Measurements from ENCODE around the gene CDK4. TPM values are rescaled to one million over a fixed set of nuclear protein-coding genes. Genes with fewer than 3 reads are reported as not detected.
A peak's percentile ranks its signal among the peaks of the same experiment; 100 is the strongest.

Gene CDK4
- total RNA-seq, 1 experiment from 2014 or later, result 156 TPM

DNA sequence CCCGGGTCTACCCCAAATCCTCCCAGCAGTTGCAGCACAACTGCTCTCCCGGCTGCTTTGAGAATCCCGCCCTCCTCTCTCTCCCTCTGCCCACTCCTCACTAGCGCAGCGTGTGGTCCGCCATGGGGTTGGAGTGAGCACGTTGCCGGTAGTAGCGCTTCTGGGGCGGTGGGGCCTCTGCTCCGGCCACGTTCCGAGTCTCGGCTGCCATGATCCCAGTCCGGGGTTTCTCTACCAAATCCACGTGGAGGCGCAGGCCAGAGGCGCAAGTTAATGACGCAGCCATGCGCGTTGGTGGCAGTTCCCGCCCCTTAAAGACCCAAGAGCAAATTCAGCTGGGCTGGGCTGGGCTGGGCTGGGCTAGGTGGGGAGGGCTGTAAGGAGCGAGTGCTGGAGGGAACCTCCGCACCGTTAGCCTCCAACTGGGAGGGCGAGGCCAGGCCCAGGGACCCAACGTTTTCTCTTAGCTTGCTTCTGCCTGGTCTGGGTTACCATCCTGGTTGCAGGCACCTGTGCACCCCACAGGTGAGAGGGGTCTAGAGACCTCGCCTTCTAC is 19.8 kb upstream of the CDK4 start, which contains the start of gene METTL1:
Gene METTL1 (minus strand): TSS at position 233 of the 556 bp plus-strand sequence. CDS start 22 bp downstream, at position 211.
- BruUV-seq (replicated peaks), result no TSS peak
- Histone ChIP-seq H3K79me2 (ENCODE audit: low read depth) (peaks cover 19% of the 10 kb centered on the region), H3K9me2 (ENCODE audit: insufficient read depth) (no peaks in the 10 kb centered on the region), H3F3A (ENCODE audit: insufficient read depth, low read depth) (peaks cover 7% of the 10 kb centered on the region; the same call in 1 of the 2 replicates), H3K4me1 (replicated peaks; ENCODE audit: insufficient read depth) (peaks cover 8% of the 10 kb centered on the region; the same call in 1 of the 2 replicates), H3K4me2 (peak within 1 kb of the TSS; percentile 84), H3K9me3 (ENCODE audit: insufficient read depth, low read depth) (no peaks in the 10 kb centered on the region), H3K4me3 (peak within 1 kb of the TSS; percentile 68), H3K27ac (peak within 1 kb of the TSS; percentile 75), H3K27me3 (ENCODE audit: insufficient read depth, low read depth) (no peaks in the 10 kb centered on the region), H3K36me3 (ENCODE audit: low read depth) (no peaks in the 10 kb centered on the region), H4K20me1 (ENCODE audit: insufficient read depth) (no peaks in the 10 kb centered on the region; the same call in 1 of the 2 replicates), H2AFZ (peak within 1 kb of the TSS; percentile 94)
- ChIA-PET CTCF (interaction anchor here (0.7 to 0.9 kb wide), 2 partner anchors 15 to 123 kb away, joined by 3 to 4 read pairs; no protein-coding TSS in a partner anchor), POLR2A (ENCODE audit: unreplicated experiment) (interaction anchor here (0.5 to 0.6 kb wide), 3 partner anchors 12 to 252 kb away, joined by 3 to 13 read pairs (median 4); no protein-coding TSS in a partner anchor)
- intact Hi-C loops (cut with micrococcal nuclease; ENCODE audit: unreplicated experiment), result loop anchor here (2.0 kb wide), 1 partner anchor 17 kb away; the partner anchor contains the start of gene MARCHF9
- DNase-seq, result peak; percentile 89 to 91
- no peak for TF ChIP-seq EZH2 (IDR thresholded peaks at IDR 0.05; ENCODE audit: low read depth)
- no peak for TF ChIP-seq CTCF (conservative IDR thresholded peaks at IDR 0.05)

DNA sequence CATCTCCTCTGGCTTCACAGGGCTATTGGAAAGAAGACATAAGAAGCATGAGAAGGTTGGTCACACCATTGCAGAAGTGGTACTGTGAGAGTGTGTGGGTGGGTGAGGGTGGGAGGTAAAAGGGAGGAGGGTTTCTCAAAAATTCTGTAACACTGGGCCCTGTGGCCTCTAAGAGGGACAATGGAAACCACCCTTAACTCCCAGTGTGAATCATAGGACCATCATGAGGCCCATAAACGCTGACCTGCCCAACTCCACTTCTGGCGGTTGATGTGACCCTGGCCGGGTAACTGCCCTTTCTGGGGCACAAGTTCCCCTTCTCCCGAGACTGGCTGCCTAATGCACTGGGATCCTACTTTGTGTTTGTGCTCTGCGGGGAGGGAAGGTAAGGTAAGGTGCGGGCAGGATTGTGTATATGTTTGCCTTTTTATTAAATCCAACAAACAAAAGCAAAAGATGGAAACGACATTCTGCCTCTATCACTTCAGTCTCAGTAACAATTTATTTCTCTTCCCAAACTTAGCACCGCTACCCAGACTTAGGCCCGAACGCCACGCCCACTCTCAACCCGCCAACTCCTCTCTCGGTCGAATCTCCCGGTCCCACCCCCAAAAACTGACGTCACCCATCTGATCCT is 19.2 kb upstream of the CDK4 start:
- TSS peak; percentile 34 for BruUV-seq (replicated peaks)
- CTCF ChIA-PET, result interaction anchor here (0.9 kb wide), 1 partner anchor 15 kb away, joined by 3 read pairs; no protein-coding TSS in a partner anchor
- Histone ChIP-seq H3K9me3 (ENCODE audit: insufficient read depth, low read depth) (no peaks in the 10 kb centered on the region), H3K36me3 (ENCODE audit: low read depth) (no peaks in the 10 kb centered on the region), H3K79me2 (ENCODE audit: low read depth) (peaks cover 19% of the 10 kb centered on the region), H4K20me1 (ENCODE audit: insufficient read depth) (no peaks in the 10 kb centered on the region; the same call in 1 of the 2 replicates), H3K4me2 (peak overlapping the region; percentile 84), H3K27ac (peak overlapping the region; percentile 75), H3K27me3 (ENCODE audit: insufficient read depth, low read depth) (peaks cover 4% of the 10 kb centered on the region), H3K9me2 (ENCODE audit: insufficient read depth) (no peaks in the 10 kb centered on the region), H2AFZ (peak overlapping the region; percentile 94), H3F3A (ENCODE audit: insufficient read depth, low read depth) (peaks cover 7% of the 10 kb centered on the region; the same call in 1 of the 2 replicates), H3K4me1 (replicated peaks; ENCODE audit: insufficient read depth) (peaks cover 8% of the 10 kb centered on the region; the same call in 1 of the 2 replicates), H3K4me3 (peak overlapping the region; percentile 68)
- peak; percentile 80 to 87 for DNase-seq
- intact Hi-C loops (cut with micrococcal nuclease; ENCODE audit: unreplicated experiment), result no loop called here
- POLR2A ChIA-PET (ENCODE audit: unreplicated experiment), result no interaction called here
- TF ChIP-seq EZH2 (IDR thresholded peaks at IDR 0.05; ENCODE audit: low read depth) (no peak), CTCF (conservative IDR thresholded peaks at IDR 0.05) (no peak)

- no peaks in the 10 kb centered on the region for H3K9me3 ChIP-seq (ENCODE audit: insufficient read depth, low read depth)
- no peak overlapping the region for H2AFZ ChIP-seq
- H3K4me2 ChIP-seq, result peak overlapping the region; percentile 84
- no peaks in the 10 kb centered on the region for H3K9me2 ChIP-seq (ENCODE audit: insufficient read depth)
- CTCF ChIA-PET, result no interaction called here
- intact Hi-C loops (cut with micrococcal nuclease; ENCODE audit: unreplicated experiment), result no loop called here
- H3K4me1 ChIP-seq (replicated peaks; ENCODE audit: insufficient read depth), result peaks cover 8% of the 10 kb centered on the region; the same call in 1 of the 2 replicates
- peak overlapping the region; percentile 68; the same call in 1 of the 2 replicates for H3K4me3 ChIP-seq
- peaks cover 19% of the 10 kb centered on the region for H3K79me2 ChIP-seq (ENCODE audit: low read depth)
- no peak overlapping the region for H3K27ac ChIP-seq
- peaks cover 7% of the 10 kb centered on the region; the same call in 1 of the 2 replicates for H3F3A ChIP-seq (ENCODE audit: insufficient read depth, low read depth)
- no peaks in the 10 kb centered on the region; the same call in 1 of the 2 replicates for H4K20me1 ChIP-seq (ENCODE audit: insufficient read depth)
- DNase-seq, result no peak
- TF ChIP-seq EZH2 (IDR thresholded peaks at IDR 0.05; ENCODE audit: low read depth), result no peak
- TF ChIP-seq CTCF (conservative IDR thresholded peaks at IDR 0.05), result no peak
- POLR2A ChIA-PET (ENCODE audit: unreplicated experiment), result interaction anchor here (0.6 kb wide), 1 partner anchor 26 kb away, joined by 7 read pairs; the partner anchor contains the start of gene TSPAN31
- no TSS peak for BruUV-seq (replicated peaks)
- peaks cover 10% of the 10 kb centered on the region for H3K27me3 ChIP-seq (ENCODE audit: insufficient read depth, low read depth)
- H3K36me3 ChIP-seq (ENCODE audit: low read depth), result no peaks in the 10 kb centered on the region
These were observed 18.6 kb upstream of the CDK4 start for GRCh38 chr12:57770734-57771133.

Measured in PC-9 (cell line).